GM03348 (cell line): ENCODE data around the gene ZNF219.
"Not testable (repeated sequence)": the region's sequence is repeated elsewhere in the genome, so short reads cannot be mapped to it uniquely, and the experiment has no call there.

Source experiments
- DNase-seq: peaks from one replicate; pipeline ENCODE4 v3.0.0; 2012; ENCODE audit warnings: low spot score

Gene ZNF219

GRCh38 chr14:21043387-21043973 is 55.0 kb downstream of the ZNF219 start:
- DNase-seq = no peak

GRCh38 chr14:21042918-21043317 is 55.5 kb downstream of the ZNF219 start:
- no peak for DNase-seq

DNA sequence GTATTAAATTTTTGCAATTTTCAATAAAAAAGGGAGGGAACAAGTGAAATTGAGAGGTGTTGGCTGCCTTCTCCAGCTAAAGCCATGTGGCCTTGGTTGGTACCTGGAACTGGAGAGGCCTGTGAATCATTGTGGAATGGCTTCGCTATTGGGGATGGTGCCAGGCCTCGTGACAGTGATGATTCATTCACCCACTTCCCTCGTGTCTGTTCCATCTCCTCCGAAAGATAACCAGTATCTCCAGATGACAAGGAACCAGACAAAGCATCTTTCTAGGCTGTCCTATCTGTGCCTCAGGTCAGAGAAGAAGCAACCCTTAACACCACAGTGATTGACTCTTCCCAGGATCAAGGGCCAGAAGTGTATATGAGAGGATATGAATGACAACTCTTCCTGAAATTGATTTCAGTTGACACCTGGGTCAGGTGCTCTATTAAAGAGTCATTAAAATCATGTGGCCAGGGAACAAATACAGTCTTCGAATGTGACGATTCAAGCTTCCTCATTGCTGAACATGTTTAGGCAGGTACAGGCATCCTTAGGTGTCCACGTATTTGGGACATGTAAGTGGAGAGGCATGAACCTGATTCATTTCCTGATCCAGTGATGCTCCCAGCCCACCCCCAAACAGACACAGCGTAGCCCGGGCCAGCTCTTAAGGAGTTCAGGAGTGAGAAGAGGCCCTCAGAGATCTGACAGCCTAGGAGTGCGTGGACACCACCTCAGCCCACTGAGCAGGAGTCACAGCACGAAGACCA is 56.6 kb downstream of the ZNF219 start, which contains the start of gene RNASE7:
TSS of gene RNASE7 (plus strand) at position 687 of the 758 bp plus-strand sequence. CDS start 631 bp downstream, outside the sequence.
- DNase-seq = peak; percentile 53

GRCh38 chr14:21040941-21041340 is 57.5 kb downstream of the ZNF219 start:
- not testable (repeated sequence) for DNase-seq

GRCh38 chr14:21040370-21040925 is 58.0 kb downstream of the ZNF219 start:
- DNase-seq = no peak
